Measurements from ENCODE around the gene KLHL29.

- TF ChIP-seq CTCF (conservative IDR thresholded peaks at IDR 0.05; ENCODE audit: low read length), result no peak
- no peak for TF ChIP-seq EZH2phosphoT487 (IDR thresholded peaks at IDR 0.05; ENCODE audit: borderline replicate concordance)
These were observed 6.5 kb upstream of the KLHL29 start for GRCh38 chr2:23378496-23378895.

All from Loucy (cell line).